A673 (cell line): ENCODE results near the gene RBBP7. TPM values are rescaled to one million over a fixed set of nuclear protein-coding genes. Genes with fewer than 3 reads are reported as not detected.

Experiments
- BruUV-seq: library from RNA; stranded (reverse); fragments of 400-500 nt; replicated peaks from 2 replicates; lab custom pipeline; 2021; lab: Mats Ljungman, UMichigan
- CTCF ChIA-PET: fragments of 300-600 bp; sonication (Branson Sonifier 250); formaldehyde crosslinking; loops from one replicate; lab custom pipeline; 2022; ENCODE audit warnings: antibody characterized with exemption; lab: Charles Lee
- POLR2A ChIA-PET: fragments of 300-600 bp; sonication (Branson Sonifier 250); formaldehyde crosslinking; loops from one replicate; lab custom pipeline; 2022; ENCODE audit warnings: antibody characterized with exemption; ENCODE audit not compliant: low non-redundant PET; lab: Charles Lee
- DNase-seq: peaks from one replicate; pipeline ENCODE4 v3.0.0-alpha.2; 2015; ENCODE audit warnings: low spot score
- H3K27ac ChIP-seq: fragments of 200-600 bp; sonication (generic); 2 replicates; pipeline ENCODE4 v1.5.1; 2016; ENCODE audit warnings: mixed run types, low read depth, mild to moderate bottlenecking, mixed read lengths, antibody characterized with exemption, low read length; ENCODE audit not compliant: poor library complexity, severe bottlenecking
- H3K27me3 ChIP-seq: fragments of 200-600 bp; sonication (generic); replicated peaks from 2 replicates; pipeline ENCODE4 v1.6.1; 2017; ENCODE audit warnings: mixed run types, low read depth, mild to moderate bottlenecking, mixed read lengths, antibody characterized with exemption, low read length; ENCODE audit not compliant: insufficient read depth, poor library complexity
- H3K36me3 ChIP-seq: fragments of 200-600 bp; sonication (generic); 2 replicates; pipeline ENCODE4 v1.6.1; 2016; ENCODE audit warnings: mixed run types, mild to moderate bottlenecking, mixed read lengths, antibody characterized with exemption, low read length; ENCODE audit not compliant: insufficient read depth, poor library complexity, severe bottlenecking
- H3K4me1 ChIP-seq: fragments of 200-600 bp; sonication (generic); 2 replicates; pipeline ENCODE4 v1.6.1; 2017; ENCODE audit warnings: mixed run types, mild to moderate bottlenecking, mixed read lengths, antibody characterized with exemption, low read length; ENCODE audit not compliant: insufficient read depth, poor library complexity, severe bottlenecking
- H3K4me3 ChIP-seq: fragments of 200-600 bp; sonication (generic); 2 replicates; pipeline ENCODE4 v1.5.1; 2016; ENCODE audit warnings: low read depth, mixed run types, mild to moderate bottlenecking, mixed read lengths, low read length; ENCODE audit not compliant: poor library complexity, severe bottlenecking
- H3K9me3 ChIP-seq: fragments of 200-600 bp; sonication (generic); 2 replicates; pipeline ENCODE4 v1.6.1; 2016; ENCODE audit warnings: mixed run types, low read depth, mild to moderate bottlenecking, mixed read lengths, antibody characterized with exemption, low read length; ENCODE audit not compliant: poor library complexity, severe bottlenecking
- EZH2 ChIP-seq: fragments of 200-600 bp; sonication (generic); IDR thresholded peaks from 2 replicates; pipeline ENCODE4 v1.6.1; 2017; ENCODE audit warnings: borderline replicate concordance, low read depth, mild to moderate bottlenecking, mixed read lengths, antibody characterized with exemption, low read length; ENCODE audit not compliant: poor library complexity, severe bottlenecking
- intact Hi-C: fragments of 100-400 bp; cut with micrococcal nuclease; formaldehyde crosslinking; loops from one replicate; pipeline ENCODE4 v1.10.0; 2022; ENCODE audit not compliant: unreplicated experiment
- total RNA-seq: library from RNA; stranded (reverse); gene quantifications from 2 replicates; pipeline ENCODE4 v1.2.3, GENCODE V29; 2021
- TF ChIP-seq, protein P1 (sequence below): fragments of 300-800, 200-600 bp; sonication (generic); conservative IDR thresholded peaks from 2 replicates; pipeline ENCODE4 v1.5.1; 2017; ENCODE audit warnings: low read depth, mild to moderate bottlenecking, antibody characterized with exemption, low read length, moderate library complexity, mixed read lengths

Gene RBBP7
- total RNA-seq, 1 experiment from 2014 or later = 125 TPM

DNA sequence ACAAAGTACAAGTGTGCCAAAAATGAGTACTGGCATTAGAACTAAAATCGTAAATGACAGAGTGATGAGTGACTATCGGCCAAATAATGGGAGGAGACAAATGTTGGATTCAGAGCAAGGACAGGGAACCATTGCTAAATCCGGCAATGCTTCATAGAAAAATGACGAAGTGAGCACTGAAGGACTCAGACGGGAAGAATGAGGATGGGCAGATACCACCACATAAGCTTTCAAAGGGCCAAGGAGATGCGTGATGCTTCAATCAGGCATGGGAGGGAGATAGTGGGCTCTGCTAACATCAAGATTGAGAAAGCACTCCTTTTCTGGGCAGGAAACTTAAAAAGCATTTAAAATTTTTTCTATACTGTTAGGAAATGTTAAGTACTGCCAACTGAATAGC is 21.6 kb downstream of the RBBP7 start:
- Histone ChIP-seq H3K4me3 (no peak overlapping the region), H3K27ac (no peak overlapping the region), H3K36me3 (peaks cover 70% of the 10 kb centered on the region), H3K4me1 (peaks cover 4% of the 10 kb centered on the region), H3K9me3 (no peaks in the 10 kb centered on the region), H3K27me3 (peaks cover 20% of the 10 kb centered on the region)
- CTCF ChIA-PET = no interaction called here
- intact Hi-C loops = no loop called here
- POLR2A ChIA-PET = no interaction called here
- TF ChIP-seq, protein P1, sequence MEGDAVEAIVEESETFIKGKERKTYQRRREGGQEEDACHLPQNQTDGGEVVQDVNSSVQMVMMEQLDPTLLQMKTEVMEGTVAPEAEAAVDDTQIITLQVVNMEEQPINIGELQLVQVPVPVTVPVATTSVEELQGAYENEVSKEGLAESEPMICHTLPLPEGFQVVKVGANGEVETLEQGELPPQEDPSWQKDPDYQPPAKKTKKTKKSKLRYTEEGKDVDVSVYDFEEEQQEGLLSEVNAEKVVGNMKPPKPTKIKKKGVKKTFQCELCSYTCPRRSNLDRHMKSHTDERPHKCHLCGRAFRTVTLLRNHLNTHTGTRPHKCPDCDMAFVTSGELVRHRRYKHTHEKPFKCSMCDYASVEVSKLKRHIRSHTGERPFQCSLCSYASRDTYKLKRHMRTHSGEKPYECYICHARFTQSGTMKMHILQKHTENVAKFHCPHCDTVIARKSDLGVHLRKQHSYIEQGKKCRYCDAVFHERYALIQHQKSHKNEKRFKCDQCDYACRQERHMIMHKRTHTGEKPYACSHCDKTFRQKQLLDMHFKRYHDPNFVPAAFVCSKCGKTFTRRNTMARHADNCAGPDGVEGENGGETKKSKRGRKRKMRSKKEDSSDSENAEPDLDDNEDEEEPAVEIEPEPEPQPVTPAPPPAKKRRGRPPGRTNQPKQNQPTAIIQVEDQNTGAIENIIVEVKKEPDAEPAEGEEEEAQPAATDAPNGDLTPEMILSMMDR = no peak
- TF ChIP-seq EZH2 = no peak
- no TSS peak for BruUV-seq
- DNase-seq = no peak

DNA sequence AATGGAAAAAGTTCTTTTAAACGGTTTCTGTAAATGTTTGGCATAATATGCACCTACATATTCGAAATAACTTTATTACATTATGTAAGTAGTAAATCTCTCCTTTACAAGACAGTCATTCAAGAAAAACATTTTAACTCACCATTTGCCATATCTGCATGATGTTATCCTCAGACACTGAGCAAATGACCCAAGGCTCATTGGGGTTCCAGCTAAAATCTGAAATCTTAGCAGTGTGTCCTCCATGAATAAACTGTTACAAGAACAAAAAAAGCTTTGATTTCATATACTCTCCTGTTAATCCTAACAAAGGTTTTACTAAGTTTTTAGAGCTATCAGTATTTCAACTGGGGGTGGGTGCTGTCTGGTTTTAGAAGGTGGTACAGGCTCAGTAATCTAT is 24.5 kb downstream of the RBBP7 start:
- no peak overlapping the region for H3K4me3 ChIP-seq
- intact Hi-C loops = no loop called here
- no peak for TF ChIP-seq EZH2
- TF ChIP-seq, protein P1 = no peak
- peaks cover 16% of the 10 kb centered on the region for H3K27me3 ChIP-seq
- peaks cover 13% of the 10 kb centered on the region for H3K4me1 ChIP-seq
- no peak overlapping the region for H3K27ac ChIP-seq
- H3K9me3 ChIP-seq = no peaks in the 10 kb centered on the region
- H3K36me3 ChIP-seq = peaks cover 48% of the 10 kb centered on the region
- no TSS peak for BruUV-seq
- DNase-seq = no peak
- ChIA-PET POLR2A (no interaction called here), CTCF (no interaction called here)

DNA sequence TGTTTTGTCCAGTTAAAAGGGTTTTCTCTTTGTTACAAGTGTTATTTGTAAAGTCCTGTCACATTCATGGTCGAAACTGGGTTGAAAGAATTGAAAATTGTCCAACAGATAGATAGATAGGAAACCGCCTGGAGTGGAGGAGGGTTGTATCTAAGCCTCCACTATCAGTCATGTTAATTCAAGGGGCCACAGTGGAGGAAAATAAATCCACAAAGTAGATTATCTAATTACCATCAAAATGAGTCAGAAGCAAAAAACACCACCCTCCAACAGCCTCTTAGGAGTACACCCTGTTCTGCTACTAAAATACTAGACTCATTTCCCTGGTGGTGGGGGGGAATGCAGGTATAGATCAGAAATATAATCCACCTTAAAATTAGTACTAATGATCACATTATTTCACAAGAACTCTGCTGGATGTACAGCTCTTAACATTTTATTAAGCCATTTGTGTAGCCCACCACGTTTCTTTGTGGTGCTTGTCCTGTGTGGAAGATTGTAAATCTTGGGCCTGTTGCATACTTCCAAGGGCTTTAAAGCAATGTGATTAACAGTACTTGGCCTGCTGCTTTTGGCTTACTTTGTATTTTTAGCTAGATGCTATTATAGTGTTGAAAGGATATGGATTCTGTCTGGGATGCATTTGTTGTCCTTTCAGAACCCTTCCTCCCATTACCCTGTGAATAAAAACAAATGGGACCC is 26.8 kb downstream of the RBBP7 start:
- POLR2A ChIA-PET = no interaction called here
- CTCF ChIA-PET = no interaction called here

More for the DNA sequence above, 26.8 kb downstream of the RBBP7 start:
- peak; percentile 39 for DNase-seq
- intact Hi-C loops = no loop called here
- Histone ChIP-seq H3K4me3 (no peak overlapping the region), H3K27me3 (peaks cover 3% of the 10 kb centered on the region), H3K4me1 (peaks cover 20% of the 10 kb centered on the region), H3K36me3 (peaks cover 43% of the 10 kb centered on the region), H3K9me3 (no peaks in the 10 kb centered on the region), H3K27ac (peak overlapping the region; percentile 62)
- BruUV-seq = no TSS peak
- TF ChIP-seq EZH2 = no peak
- TF ChIP-seq, protein P1 = no peak
